ENCODE measurements around the gene LRRC8E.

Gene LRRC8E

GRCh38 chr19:7868326-7868670 lies 20.0 kb upstream of the LRRC8E start:
- no peak for DNase-seq (ENCODE audit: low spot score)

GRCh38 chr19:7868671-7869452 lies 19.4 kb upstream of the LRRC8E start:
- peak; percentile 88 for DNase-seq (ENCODE audit: low spot score)

GRCh38 chr19:7869453-7869909 lies 18.8 kb upstream of the LRRC8E start:
- DNase-seq (ENCODE audit: low spot score), result peak; percentile 77

GRCh38 chr19:7869910-7870511 lies 18.3 kb upstream of the LRRC8E start:
- no peak for DNase-seq (ENCODE audit: low spot score)

- DNase-seq (ENCODE audit: low spot score), result no peak
Measured at GRCh38 chr19:7870571-7871436, 17.5 kb upstream of the LRRC8E start.

- DNase-seq (ENCODE audit: low spot score), result peak; percentile 95
Measured at GRCh38 chr19:7871437-7872305, 16.6 kb upstream of the LRRC8E start.

- DNase-seq (ENCODE audit: low spot score), result no peak
Measured at GRCh38 chr19:7872306-7873204, 15.8 kb upstream of the LRRC8E start.

GRCh38 chr19:7873304-7874075 lies 14.8 kb upstream of the LRRC8E start:
- DNase-seq (ENCODE audit: low spot score), result no peak

- DNase-seq (ENCODE audit: low spot score), result peak; percentile 56
Measured at GRCh38 chr19:7874076-7874896, 14.0 kb upstream of the LRRC8E start, which contains the start of gene PRR36. Gene PRR36 (minus strand): TSS chr19:7874390. CDS start chr19:7873689, 701 bp downstream.

- no peak for DNase-seq (ENCODE audit: low spot score)
Measured at GRCh38 chr19:7874897-7875273, 13.4 kb upstream of the LRRC8E start.

- DNase-seq (ENCODE audit: low spot score), result no peak
Measured at GRCh38 chr19:7877249-7877836, 11.0 kb upstream of the LRRC8E start.

- no peak for DNase-seq (ENCODE audit: low spot score)
Measured at GRCh38 chr19:7879111-7879807, 9.1 kb upstream of the LRRC8E start.

GRCh38 chr19:7879836-7880235 lies 8.5 kb upstream of the LRRC8E start:
- no peak for DNase-seq (ENCODE audit: low spot score)

- DNase-seq (ENCODE audit: low spot score), result no peak
Measured at GRCh38 chr19:7881910-7882309, 6.4 kb upstream of the LRRC8E start.

- no peak for DNase-seq (ENCODE audit: low spot score)
Measured at GRCh38 chr19:7883105-7883504, 5.2 kb upstream of the LRRC8E start.

GRCh38 chr19:7883796-7884570 lies 4.3 kb upstream of the LRRC8E start:
- DNase-seq (ENCODE audit: low spot score), result no peak

- DNase-seq (ENCODE audit: low spot score), result no peak
Measured at GRCh38 chr19:7885818-7886217, 2.5 kb upstream of the LRRC8E start.
